Fibroblast of the conjunctiva (primary cell): ENCODE results near the gene SUOX.
"Not testable (repeated sequence)": the region's sequence is repeated elsewhere in the genome, so short reads cannot be mapped to it uniquely, and the experiment has no call there.

ENCODE experiments used
- DNase-seq: peaks from one replicate; pipeline ENCODE4 v3.0.0-alpha.2; 2010; ENCODE audit warnings: low read depth

The SUOX gene

DNA sequence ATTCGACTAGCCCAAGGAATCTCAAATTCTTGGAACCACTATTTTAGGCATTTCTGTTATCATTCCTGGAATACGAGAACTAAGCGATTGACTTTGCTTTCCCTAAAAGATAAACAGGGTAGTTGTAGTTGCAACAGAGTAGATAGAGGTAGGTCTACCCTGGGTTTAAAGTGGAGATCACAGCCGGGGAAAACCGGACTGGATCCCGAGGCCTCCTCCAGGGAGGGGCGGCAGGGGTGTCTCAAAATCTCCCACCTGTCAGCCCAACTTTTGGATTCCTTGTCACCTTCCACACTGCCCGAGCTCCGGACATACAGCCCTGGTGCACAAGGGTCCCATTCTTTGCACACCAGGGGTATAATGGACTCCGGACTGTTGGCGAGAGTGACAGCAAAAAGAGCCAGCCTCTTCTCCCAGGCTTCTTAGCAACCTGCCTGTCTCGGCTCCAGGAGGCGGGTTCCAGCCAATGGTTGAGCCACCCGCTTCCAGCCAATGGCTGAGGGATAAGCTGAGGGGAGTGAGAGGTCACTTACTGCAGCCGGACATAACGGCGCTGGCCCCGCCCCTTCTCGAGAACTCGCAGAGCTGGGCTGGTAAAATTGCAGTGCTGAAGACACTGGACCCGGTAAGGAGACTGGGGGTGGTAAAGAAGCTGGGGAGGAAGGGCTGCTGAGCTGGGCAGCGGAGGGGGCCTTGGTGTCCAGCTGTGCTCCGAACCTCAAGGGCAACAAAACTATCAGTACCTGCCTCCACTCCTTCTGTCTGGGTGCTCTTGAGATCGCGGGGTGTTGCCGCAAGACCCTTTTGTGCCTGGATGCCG lies at the start of gene SUOX:
Gene SUOX, plus strand, starts transcription at position 562 of the 820 bp plus-strand sequence. CDS start 4,946 bp downstream, outside the sequence.
- DNase-seq = peak; percentile 96

DNA sequence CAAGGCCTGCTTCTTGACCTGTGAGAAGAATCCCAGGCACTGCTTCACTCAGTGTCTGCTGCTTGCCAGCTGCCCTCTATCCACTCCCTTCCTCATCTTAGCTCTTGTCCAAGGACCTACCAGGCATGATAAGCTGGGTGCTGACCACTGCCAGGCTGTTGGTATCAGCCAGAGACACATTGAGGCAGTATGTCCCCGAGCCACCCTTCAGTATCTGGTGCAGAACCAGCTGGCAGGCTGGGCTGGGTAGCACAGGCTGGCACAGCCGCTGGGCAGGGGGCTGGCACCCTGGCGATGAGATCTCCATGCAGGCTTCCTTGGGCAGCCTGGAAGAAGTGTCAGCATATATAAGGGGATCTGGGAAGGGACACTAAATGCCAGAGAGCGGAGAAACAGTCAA lies 41.7 kb upstream of the SUOX start:
- DNase-seq = no peak

DNA sequence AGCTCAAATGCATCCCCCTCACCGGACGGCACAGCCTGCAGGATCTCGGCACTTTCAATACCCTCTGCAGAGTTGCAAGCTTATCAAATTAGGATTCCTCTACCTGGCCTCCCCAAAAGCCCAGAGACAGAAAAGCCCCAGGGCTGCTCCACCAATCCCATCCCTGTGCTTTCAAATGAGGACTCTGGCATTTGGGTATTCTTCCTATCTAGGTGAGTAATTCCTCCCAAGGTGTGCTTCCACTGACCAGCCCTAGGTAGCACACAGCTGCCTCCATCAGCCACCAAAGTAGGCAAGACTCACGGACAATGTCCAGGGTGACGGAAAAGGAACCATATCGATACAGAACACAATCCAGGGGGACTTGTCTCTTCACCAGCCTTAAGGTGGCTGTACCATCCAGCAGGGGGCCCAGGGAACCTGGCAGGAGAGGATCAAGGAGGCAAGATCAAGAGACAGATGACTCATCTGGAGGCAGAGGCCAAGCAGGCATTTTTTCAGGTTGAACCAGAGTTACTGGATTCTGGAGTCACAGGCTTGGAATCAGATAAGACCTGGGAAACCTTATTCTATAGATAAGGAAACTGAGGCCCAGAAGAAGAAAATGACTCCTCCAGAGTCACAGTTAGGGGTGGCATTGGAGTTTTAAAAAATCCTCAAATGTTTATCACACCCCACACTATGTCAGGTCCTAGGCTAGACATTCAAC lies 41.1 kb upstream of the SUOX start:
- DNase-seq = no peak

GRCh38 chr12:55957106-55957859 lies 39.8 kb upstream of the SUOX start:
- DNase-seq = no peak

DNA sequence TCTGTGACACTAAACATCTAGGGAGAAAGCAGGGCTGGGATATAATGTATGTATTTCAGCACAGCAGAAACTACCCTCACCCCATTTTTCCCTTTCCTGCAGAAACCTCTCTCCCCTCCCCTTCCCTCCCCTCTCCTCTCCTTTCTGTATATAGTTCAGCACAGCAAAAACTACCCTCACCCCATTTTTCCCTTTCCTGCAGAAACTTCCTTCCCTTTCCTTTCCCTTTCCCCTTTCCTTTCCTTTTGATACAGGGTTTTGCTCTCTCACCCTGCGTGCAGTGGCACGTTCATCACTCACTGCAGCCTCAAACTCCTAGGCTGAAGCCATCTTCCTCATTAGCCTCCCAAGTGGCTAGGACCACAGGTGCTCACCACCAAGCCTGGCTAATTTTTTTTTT lies 33.3 kb upstream of the SUOX start:
- DNase-seq = no peak

DNA sequence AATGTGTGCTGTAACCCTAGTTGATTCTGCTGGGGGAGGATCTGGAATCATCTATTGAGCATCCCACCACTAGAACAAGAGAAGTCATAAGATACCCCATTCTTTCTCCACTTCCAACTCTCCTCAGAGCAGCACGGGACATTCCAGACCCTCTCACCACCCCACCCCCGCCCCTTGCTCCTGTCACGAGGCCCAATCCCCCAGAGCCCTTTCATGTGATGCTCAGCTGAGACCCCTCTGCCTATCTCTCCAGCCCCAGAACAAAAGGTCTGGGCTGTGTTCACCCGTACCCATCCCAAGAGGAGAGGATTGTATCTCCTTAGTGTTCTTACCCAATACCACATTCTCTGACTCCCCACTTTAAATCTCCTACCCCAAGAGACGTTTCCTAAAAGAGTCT lies 31.8 kb upstream of the SUOX start:
- no peak for DNase-seq

- DNase-seq = no peak
These were observed 31.1 kb upstream of the SUOX start, which contains the start of gene PMEL for GRCh38 chr12:55965941-55966407. PMEL (minus strand) TSS chr12:55966042; CDS start chr12:55966011, 31 bp downstream.

- peak; percentile 40 for DNase-seq
These were observed 30.4 kb upstream of the SUOX start, which contains the start of gene CDK2 for GRCh38 chr12:55966408-55967281. CDK2 (plus strand) TSS chr12:55966830; CDS start chr12:55967009, 179 bp downstream.

DNA sequence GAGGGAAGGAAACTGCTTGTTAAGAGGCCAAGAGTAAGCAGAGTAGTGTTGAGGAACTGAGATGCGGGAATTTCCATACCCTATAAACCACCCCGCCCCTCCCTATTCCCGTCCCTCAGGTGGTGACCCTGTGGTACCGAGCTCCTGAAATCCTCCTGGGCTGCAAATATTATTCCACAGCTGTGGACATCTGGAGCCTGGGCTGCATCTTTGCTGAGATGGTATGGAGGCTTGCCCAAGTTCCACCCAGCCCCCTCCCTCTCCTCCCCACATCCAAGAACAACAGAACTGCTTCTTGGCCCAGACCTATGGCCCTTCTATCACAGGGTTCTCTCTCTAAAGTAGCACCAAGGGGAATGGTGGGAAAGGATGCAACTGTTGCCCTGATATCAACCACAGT lies 27.7 kb upstream of the SUOX start:
- DNase-seq = no peak

- DNase-seq = no peak
These were observed 26.3 kb upstream of the SUOX start for GRCh38 chr12:55970775-55971174.

GRCh38 chr12:55972042-55972441 lies 25.0 kb upstream of the SUOX start:
- DNase-seq = peak; percentile 46

- DNase-seq = no peak
These were observed 24.6 kb upstream of the SUOX start for GRCh38 chr12:55972456-55972855.

DNA sequence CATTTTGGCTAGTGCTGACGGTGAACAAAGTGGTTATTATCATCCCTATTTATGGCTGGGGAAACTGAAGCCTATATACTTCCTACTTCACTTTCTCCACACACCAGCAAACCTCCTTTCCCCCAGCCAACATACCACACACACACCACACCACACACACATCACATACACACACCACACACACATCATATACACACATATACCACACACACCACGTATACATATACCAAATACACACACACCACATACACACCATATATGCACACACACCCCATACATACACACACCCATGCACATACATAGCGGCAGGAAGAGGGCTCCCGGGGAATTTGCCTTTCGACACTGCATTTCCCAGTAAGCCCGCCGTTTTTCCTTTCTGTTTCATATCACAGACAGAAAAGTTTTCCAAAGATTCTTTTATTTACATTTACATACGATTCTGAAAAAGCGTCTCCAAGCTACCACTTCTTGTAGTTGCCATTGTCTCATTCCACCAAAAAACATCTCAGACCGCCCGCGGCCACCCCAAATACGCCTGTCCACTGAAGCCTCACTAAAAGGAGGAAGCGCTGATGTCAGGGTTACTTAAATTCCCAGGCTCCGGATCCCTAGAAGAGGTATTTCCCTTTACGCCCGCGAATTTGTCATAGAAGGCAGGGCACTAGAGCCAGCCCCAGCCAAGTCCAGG lies 24.0 kb upstream of the SUOX start:
- no peak for DNase-seq

GRCh38 chr12:55973599-55974307 lies 23.3 kb upstream of the SUOX start, which contains the start of gene RAB5B:
RAB5B (plus strand) TSS chr12:55974078; CDS start chr12:55986961, 12,883 bp downstream.
- peak; percentile 100 for DNase-seq

- DNase-seq = no peak
These were observed 22.8 kb upstream of the SUOX start for GRCh38 chr12:55974308-55974730.

- no peak for DNase-seq
These were observed 18.7 kb upstream of the SUOX start for GRCh38 chr12:55978393-55978792.

DNA sequence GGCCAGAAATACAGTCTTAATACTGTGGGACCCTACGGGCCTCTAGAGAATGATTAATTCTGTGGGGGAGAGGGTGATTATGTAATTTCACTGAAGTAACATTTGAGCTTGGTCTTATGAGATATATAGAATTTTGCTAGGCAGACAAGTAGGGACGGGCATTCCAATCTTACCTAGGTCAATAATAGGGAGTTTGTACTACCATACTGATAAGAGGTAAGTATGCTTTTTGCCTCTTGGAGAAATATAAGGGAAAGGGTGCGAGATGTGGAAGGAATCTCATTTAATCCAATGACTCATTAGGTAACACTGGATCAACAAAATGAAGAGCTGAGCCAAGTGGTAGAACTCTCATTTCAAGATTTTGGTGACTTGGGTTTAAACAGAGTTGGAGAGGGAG lies 18.0 kb upstream of the SUOX start:
- DNase-seq = no peak

DNA sequence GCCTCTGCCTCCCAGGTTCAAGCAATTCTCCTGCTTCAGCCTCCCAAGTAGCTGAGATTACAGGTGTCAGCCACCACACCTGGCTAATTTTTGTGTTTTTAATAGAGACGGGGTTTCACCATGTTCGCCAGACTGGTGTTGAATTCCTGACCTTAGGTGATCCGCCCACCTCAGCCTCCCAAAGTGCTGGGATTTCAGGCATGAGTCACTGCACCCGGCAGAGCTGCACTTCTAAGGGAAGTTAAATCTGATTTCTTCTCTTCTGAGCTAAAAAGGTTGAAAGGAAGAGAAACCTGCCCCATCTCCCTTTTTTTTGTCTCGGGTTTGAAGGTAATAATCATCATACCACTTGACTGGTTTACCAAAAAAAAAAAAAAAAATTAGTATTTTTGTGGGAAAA lies 15.2 kb upstream of the SUOX start:
- DNase-seq = not testable (repeated sequence)

DNA sequence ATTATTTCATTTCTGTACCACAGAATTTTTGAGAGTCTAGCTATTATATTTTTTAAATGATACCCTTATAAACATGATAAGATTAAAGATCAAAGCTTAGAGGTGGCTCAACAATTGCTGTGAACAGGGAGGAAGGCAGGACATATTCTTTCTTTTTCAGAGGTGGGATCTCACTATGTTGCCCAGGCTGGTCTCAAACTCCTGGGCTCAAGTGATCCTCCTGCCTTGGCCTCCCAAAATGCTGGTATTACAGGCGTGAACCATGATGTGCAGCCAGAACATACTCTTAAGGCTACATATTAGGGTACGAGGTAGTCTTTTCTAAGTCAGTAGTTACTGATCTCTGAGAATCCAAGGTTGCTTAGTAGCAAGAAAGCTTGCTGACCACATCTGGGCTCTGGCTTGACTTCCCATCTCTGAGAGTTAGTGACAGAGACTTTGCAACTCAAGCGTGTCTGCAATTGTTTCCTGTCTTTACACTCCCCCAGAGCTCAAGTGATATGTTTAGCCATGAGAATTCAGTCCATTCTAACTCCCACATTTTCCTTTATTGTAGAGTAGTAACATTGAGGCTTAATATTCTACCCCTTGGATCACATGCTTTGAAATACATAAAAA lies 14.6 kb upstream of the SUOX start:
- DNase-seq = no peak
